NCI-H1417 treated with DMSO at 0.1 percent for 48 hours (cell line): Measurements from ENCODE around the gene VASP.
A peak's percentile ranks its signal among the peaks of the same experiment; 100 is the strongest.
"Not testable (repeated sequence)": the region's sequence is repeated elsewhere in the genome, so short reads cannot be mapped to it uniquely, and the experiment has no call there.

ENCODE experiments used
- DNase-seq: peaks from one replicate; lab custom pipeline; 2025; lab: John Stamatoyannopoulos, UW

The VASP gene

GRCh38 chr19:45497791-45498190 lies 9.5 kb upstream of the VASP start:
- DNase-seq, result no peak

DNA sequence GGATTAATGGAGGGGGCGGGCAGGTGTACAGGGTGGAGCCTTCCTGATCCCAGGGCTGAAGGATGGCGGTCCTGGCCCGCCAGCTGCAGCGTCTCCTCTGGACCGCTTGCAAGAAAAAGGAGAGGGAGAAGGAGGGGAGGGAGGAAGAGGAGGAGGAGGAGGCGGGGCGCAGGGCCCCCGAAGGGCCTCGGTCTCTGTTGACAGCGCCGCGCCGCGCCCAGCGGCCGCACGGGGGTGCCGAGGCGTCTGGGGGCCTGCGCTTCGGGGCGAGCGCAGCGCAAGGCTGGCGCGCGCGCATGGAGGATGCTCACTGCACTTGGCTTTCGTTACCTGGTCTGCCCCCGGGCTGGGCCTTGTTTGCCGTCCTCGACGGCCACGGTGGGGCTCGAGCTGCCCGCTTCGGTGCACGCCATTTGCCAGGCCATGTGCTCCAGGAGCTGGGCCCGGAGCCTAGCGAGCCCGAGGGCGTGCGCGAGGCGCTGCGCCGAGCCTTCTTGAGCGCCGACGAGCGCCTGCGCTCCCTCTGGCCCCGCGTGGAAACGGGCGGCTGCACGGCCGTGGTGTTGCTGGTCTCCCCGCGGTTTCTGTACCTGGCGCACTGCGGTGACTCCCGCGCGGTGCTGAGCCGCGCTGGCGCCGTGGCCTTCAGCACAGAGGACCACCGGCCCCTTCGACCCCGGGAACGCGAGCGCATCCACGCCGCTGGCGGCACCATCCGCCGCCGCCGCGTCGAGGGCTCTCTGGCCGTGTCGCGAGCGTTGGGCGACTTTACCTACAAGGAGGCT lies 8.7 kb upstream of the VASP start, which contains the start of gene PPM1N:
TSS of gene PPM1N (plus strand) at position 33 of the 785 bp plus-strand sequence. CDS start at position 63, 30 bp downstream.
- no peak for DNase-seq

DNA sequence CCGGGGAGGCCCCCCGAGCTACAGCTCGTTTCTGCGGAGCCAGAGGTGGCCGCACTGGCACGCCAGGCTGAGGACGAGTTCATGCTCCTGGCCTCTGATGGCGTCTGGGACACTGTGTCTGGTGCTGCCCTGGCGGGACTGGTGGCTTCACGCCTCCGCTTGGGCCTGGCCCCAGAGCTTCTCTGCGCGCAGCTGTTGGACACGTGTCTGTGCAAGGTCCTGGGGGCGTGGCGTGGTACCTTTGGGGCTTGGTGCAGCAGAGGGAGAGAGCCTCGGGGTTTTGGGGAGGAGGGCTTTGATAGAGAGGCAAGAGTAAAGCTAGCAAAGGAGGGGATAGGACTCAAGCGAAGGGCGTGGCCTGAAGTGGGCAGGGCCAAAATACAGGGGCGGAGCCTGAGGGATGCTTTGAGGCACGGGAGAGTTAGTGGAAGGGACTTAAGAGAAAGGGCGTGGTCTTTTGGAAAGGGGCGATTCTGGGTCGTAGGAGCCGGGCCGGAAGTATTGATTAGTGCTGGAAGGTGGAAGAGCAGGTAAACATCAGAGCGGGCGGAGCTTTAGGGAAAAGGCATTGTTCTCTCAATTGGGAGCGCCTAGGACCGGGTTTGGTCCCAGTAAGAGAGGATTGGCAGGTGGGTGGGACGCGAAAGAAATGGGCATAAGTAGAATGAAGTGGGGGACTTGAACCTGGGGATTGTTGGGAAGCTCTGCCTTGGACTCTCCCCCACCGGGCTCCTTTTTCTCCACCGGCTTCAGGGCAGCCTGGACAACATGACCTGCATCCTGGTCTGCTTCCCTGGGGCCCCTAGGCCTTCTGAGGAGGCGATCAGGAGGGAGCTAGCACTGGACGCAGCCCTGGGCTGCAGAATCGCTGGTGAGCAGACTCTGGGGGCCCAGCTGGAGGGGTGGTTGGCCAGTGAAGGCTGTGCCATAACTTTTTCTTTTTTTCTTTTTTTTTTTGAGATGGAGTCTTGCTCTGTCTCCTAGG lies 7.8 kb upstream of the VASP start:
- DNase-seq, result no peak

DNA sequence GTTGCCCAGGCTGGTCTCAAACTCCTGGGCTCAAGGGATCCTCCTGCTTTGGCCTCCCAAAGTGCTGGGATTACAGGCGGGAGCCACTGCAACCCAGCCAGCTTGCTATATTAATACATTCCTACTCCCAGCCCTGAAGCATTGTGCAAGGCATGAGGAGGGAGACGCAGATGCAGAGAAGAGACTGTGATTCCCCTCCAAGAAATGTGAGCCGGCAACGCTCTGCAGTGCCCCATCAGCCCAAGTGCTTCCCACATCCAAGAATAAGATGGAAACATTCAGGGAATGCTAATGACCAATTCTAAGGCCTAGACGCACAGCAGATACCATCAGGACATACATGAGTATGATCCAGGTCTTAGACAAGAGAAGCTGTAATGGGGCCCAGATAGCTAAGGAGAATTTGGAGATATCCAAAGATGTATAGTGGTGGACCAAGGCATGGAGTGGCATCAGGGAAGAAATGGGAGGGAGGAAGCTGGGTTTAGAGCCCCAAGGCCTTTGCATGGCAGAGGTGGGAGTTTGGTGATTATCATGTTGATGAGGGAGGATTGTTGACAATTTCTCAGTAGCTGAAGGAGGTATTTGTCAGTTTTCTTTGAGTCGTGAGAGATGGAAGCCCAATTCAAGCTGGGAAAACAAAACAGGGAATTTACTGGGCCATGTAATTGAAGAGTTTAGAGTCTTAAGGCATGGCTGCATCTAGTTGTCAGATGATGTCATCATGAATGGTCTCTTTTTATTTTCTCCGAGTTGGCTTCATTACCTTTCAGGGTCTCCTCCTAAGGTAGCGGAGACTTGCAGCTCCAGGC lies 6.2 kb upstream of the VASP start:
- no peak for DNase-seq

DNA sequence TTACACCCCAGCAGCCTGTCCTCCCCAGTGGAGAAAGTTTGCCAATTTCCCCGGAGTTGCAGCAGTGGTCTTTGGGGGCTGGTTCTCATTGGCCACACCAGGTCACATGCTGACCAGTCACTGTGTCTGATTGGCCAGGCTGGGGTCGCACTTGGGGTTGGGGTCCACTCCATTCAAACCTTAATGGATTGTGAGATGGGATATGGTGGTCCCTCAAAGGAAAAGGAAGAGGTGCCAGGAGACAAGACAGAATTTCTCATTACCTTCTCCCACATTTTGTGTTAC lies 5.6 kb upstream of the VASP start:
- no peak for DNase-seq

- no peak for DNase-seq
These were observed 5.2 kb upstream of the VASP start for GRCh38 chr19:45502111-45502510.

DNA sequence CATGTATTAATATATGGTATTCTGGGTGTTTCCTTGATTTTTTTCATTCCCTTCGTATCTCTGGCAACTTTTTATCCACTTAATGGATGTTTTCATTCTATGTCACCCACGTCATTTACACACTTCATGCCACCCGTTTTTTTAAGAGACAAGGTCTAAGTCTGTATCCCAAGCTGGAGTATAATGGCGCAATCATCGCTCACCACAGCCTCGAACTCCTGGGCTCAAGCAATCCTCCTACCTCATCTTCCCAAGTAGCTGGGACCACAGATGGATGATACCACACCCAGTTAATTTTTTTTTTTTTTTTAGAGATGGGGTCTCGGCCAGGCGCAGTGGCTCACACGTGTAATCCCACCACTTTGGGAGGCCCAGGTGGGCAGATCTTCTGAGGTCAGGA lies 3.4 kb upstream of the VASP start:
- DNase-seq, result no peak

DNA sequence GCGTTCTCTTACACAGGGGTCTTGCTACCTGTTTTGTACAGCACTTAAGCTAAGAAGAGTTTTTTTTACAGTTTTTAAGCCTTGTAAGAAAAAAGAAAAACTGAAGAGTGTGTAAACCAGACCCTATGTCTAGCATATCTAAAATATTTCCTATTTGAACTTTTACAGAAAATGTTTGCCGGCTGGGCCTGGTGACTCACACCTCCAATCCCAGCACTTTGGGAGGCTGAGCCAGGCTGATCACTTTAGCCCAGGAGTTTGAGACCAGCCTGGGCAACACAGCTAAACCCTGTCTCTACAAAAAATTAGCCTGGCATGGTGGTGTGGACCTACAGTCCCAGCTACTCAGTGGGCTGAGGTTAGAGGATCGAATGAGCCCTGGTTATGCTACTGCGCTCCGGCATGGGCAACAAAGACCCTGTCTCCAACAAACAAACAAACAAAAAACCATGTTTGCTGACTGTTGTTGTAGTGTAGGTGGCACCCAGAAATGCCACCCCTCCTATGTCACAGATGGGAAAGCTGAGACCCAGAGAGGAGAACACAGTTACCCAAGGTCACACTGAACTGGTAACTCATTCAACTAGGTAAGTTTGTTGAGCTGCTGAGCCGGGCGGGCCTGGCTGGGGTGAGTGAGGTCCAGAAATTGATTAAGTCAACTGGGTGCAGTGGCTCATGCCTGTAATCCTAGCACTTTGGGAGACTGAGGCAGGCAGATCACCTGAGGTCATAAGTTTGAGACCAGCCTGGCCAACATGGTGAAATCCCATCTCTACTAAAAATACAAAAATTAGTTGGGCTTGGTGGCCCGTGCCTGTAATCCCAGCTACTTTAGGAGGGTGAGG lies 1.9 kb upstream of the VASP start:
- DNase-seq, result no peak

GRCh38 chr19:45505996-45506245 lies 1.4 kb upstream of the VASP start:
- DNase-seq, result no peak

- DNase-seq, result peak; percentile 28
These were observed 862 bp upstream of the VASP start for GRCh38 chr19:45506246-45506988.

- no peak for DNase-seq
These were observed 665 bp downstream of the VASP start for GRCh38 chr19:45507872-45508416.

DNA sequence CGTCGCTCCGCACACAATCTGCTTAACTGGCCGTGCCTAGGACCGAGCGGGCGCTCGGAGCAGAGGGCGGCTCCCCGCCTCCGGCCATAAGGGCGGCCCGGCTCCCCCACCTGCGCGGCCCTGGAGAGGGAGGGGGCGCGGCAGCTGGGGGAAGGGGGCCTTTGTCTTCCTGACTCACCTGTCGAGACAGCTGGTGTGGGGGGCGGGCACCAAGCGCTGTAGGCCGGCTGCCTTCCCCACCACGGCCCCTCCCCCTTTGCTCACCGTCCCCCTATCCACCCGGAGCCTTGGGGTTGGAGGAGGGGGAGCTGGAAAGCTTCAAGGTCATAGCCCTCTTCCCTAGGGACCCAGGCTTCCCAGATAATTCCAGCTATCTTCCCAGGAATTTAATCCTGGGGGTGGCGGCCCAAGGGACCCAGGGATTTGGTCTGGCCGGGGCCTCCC lies 1.2 kb downstream of the VASP start:
- no peak for DNase-seq

DNA sequence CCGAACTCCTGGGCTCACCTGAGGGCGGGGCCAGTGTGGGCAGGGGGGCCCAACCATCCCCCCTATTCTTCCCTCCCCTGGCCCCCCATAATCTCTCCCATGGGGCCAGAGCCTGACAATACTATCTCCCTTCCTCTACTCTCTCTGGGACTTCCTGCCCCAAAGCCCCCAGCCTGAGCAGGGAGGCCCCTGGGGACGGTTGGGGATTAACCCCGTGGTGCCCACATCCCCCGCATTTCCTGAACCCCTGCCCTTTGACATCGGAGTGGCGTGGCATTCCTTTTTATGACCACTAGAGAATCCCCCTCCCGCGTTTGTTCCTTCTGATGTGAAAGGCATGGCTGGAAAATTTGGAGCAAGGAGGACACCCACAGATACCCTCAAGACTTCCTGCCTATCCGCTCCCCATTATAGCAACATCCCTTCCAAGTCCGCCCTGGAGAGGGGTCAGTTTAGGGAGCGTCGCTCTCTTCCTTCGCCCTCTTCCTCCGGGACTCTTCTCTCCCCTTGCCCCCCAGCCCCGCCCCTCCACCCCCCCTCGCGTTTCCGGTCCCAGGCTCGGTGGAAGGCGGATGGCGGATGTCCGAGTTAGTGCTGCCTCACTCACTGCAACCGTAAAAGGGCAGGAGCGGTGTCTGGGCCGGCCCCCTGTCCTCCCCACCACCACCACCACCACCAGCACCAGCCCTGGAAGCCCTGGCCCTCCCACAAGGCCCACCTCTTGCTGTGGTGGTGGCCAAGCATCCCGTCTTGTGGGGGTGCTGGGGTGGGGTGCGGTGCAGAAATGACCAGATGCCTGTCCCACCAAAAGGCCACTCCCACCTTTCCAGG lies 1.8 kb downstream of the VASP start:
- no peak for DNase-seq

DNA sequence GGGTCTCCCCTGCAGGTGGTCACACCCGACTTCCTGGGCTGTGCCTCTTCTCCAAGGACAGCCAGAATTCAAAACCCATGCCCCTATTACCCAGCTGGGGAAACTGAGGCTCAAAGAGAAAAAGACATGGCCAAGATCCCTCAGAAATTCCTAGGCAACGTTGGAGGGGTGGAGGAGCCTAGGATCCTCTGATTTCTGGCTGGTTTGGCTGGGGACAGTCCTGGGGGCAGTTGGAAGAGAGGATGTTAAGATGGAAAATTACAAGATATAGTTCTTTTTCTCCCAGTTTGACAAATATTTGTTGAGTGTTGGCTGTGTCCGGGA lies 2.4 kb downstream of the VASP start:
- DNase-seq, result no peak

- DNase-seq, result not testable (repeated sequence)
These were observed 3.1 kb downstream of the VASP start for GRCh38 chr19:45510352-45510751.

- DNase-seq, result no peak
These were observed 3.8 kb downstream of the VASP start for GRCh38 chr19:45511074-45511473.

DNA sequence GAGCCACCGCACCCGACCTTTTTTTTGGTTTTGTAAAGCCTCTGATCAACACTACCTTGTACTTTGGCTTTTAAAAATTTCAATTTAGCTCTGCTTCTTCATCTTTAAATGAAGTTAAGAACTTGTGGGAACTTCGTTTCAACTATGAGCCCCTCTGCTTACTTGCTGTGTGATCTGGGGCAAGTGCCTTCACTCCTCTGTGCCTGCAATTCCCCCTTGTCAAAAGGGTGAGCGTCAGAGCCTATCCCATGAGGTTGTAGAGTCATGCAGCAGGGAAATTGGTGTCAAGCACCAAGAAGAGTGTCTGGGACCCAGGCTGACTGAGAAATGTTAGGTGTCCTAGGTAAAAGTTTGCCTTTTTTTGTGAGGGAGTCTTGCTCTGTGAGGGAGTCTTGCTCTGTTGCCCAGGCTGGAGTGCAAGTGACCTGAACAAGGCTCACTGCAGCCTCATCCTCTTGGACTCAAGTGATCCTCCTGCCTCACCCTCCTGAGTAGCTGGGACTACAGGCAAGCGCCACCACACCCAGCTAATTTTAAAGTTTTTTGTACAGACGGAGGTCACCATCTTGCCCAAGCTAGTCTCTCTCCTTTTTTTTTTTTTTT lies 5.7 kb downstream of the VASP start:
- DNase-seq, result no peak

DNA sequence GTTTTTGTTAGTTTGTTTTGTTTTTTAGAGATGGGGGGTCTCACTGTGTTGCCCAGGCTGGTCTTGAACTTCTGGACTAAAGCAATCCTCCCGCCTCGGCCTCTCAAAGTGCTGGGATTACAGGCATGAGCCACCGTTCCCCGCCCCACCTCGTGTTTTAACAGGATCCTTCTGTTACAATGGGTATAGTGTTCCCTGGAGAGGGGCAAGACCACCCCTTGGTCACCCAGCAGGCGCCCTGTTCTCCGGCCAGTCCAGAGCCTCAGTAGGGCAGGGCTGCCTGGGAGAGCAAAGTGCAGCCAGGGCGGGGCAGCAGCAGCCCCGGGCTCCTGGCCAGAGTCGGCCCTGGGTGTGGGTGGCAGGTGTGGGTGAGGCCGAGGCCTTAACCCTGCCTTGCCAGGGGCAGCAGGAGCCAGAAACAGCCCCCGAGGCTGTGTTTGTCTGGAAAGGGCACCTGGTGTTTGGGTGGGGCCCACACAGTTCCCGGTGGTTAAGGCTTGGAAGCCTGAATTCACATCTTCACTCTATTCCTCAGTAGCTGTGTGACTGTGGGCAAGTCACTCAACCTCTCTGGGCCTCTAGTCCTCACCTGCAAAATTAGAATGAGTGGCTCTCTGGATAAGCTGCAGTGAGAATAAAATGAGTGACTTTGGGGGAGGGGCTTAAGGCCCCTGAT lies 7.2 kb downstream of the VASP start:
- no peak for DNase-seq

DNA sequence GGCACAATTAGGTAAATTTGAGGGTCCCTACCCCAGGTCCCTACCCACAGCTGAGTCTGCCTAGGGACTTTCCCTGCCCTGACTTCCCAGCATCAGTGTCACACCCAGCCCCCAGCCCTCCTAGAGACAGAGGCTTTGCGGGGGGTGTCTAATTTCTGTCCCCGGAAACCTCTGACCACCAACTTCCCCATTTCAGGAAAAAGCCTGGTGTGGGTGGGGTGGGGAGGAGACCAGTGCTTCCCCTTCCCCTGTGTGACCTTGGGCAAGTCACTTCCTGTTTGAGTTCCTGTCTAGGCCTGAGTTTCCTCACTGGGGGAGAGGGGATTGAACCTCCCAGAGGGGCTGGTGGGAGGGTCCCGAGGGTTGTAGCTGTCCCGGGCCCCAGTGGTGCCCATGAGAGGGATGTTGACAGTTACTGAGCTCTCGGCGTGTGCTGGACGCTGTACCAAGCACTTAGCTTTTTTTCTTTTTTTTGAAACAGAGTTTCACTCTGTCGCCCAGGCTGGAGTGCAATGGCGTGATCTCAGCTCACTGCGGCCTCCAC lies 7.9 kb downstream of the VASP start:
- no peak for DNase-seq
